Measurements from ENCODE around the gene PCDHB16.
"Not testable (repeated sequence)": the region's sequence is repeated elsewhere in the genome, so short reads cannot be mapped to it uniquely, and the experiment has no call there.

The PCDHB16 gene

GRCh38 chr5:141184117-141184855 is 2.1 kb downstream of the PCDHB16 start:
- DNase-seq: not testable (repeated sequence)

- DNase-seq: no peak
Observed at GRCh38 chr5:141186897-141187512, 4.8 kb downstream of the PCDHB16 start, which contains the start of gene PCDHB9. PCDHB9 (plus strand) TSS chr5:141187161; CDS start chr5:141187319, 158 bp downstream.

GRCh38 chr5:141188682-141189081 is 6.5 kb downstream of the PCDHB16 start:
- not testable (repeated sequence) for DNase-seq

- DNase-seq: not testable (repeated sequence)
Observed at GRCh38 chr5:141189131-141189530, 6.9 kb downstream of the PCDHB16 start.

- DNase-seq: no peak
Observed at GRCh38 chr5:141192110-141192725, 10.0 kb downstream of the PCDHB16 start, which contains the start of gene PCDHB10. PCDHB10 (plus strand) TSS chr5:141192353; CDS start chr5:141192553, 200 bp downstream.

- DNase-seq: not testable (repeated sequence)
Observed at GRCh38 chr5:141194332-141194731, 12.1 kb downstream of the PCDHB16 start.

GRCh38 chr5:141196363-141196762 is 14.2 kb downstream of the PCDHB16 start:
- DNase-seq: no peak

- DNase-seq: no peak
Observed at GRCh38 chr5:141199359-141200235, 17.4 kb downstream of the PCDHB16 start, which contains the start of gene PCDHB11. PCDHB11 (plus strand) TSS chr5:141199627; CDS start chr5:141199775, 148 bp downstream.

GRCh38 chr5:141201126-141201525 is 18.9 kb downstream of the PCDHB16 start:
- DNase-seq: not testable (repeated sequence)

- DNase-seq: not testable (repeated sequence)
Observed at GRCh38 chr5:141201646-141202045, 19.5 kb downstream of the PCDHB16 start.

GRCh38 chr5:141208478-141208877 is 26.3 kb downstream of the PCDHB16 start, which contains the start of gene PCDHB12:
PCDHB12 (plus strand) TSS chr5:141208719; CDS start chr5:141208908, 189 bp downstream.
- no peak for DNase-seq

GRCh38 chr5:141210281-141210680 is 28.1 kb downstream of the PCDHB16 start:
- DNase-seq: not testable (repeated sequence)

- DNase-seq: not testable (repeated sequence)
Observed at GRCh38 chr5:141210849-141211248, 28.7 kb downstream of the PCDHB16 start.

GRCh38 chr5:141213656-141214339 is 31.6 kb downstream of the PCDHB16 start, which contains the start of gene PCDHB13:
PCDHB13 (plus strand) TSS chr5:141213919; CDS start chr5:141214124, 205 bp downstream.
- DNase-seq: peak; percentile 48

- DNase-seq: not testable (repeated sequence)
Observed at GRCh38 chr5:141214583-141214982, 32.4 kb downstream of the PCDHB16 start.

- DNase-seq: not testable (repeated sequence)
Observed at GRCh38 chr5:141215504-141215903, 33.3 kb downstream of the PCDHB16 start.

GRCh38 chr5:141216035-141216434 is 33.8 kb downstream of the PCDHB16 start:
- not testable (repeated sequence) for DNase-seq

- DNase-seq: no peak
Observed at GRCh38 chr5:141223112-141223783, 41.1 kb downstream of the PCDHB16 start, which contains the start of gene PCDHB14. PCDHB14 (plus strand) TSS chr5:141223343; CDS start chr5:141223506, 163 bp downstream.

- not testable (repeated sequence) for DNase-seq
Observed at GRCh38 chr5:141224844-141225243, 42.7 kb downstream of the PCDHB16 start.

- DNase-seq: not testable (repeated sequence)
Observed at GRCh38 chr5:141225421-141225820, 43.2 kb downstream of the PCDHB16 start.

Measured in right forelimb (tissue), 1 donor.